ENCODE data around the gene NUMB.

Gene NUMB

GRCh38 chr14:73286598-73286997, 171.7 kb downstream of the NUMB start:
- Mint-ChIP-seq H3K27ac (no peak overlapping the region), H3K4me3 (no peak overlapping the region), H3K4me1 (ENCODE audit: low read depth) (peaks cover 16% of the 10 kb centered on the region), H3K9me3 (ENCODE audit: low read depth) (no peaks in the 10 kb centered on the region), H3K36me3 (peaks cover 11% of the 10 kb centered on the region), H3K27me3 (no peaks in the 10 kb centered on the region)

GRCh38 chr14:73285979-73286378, 172.4 kb downstream of the NUMB start:
- Mint-ChIP-seq H3K27me3 (no peaks in the 10 kb centered on the region), H3K27ac (no peak overlapping the region), H3K4me3 (no peak overlapping the region), H3K36me3 (peaks cover 11% of the 10 kb centered on the region), H3K4me1 (ENCODE audit: low read depth) (peaks cover 16% of the 10 kb centered on the region), H3K9me3 (ENCODE audit: low read depth) (no peaks in the 10 kb centered on the region)

GRCh38 chr14:73283608-73284379, 174.6 kb downstream of the NUMB start:
- Mint-ChIP-seq H3K9me3 (ENCODE audit: low read depth) (no peaks in the 10 kb centered on the region), H3K4me3 (no peak overlapping the region), H3K27me3 (no peaks in the 10 kb centered on the region), H3K36me3 (peaks cover 14% of the 10 kb centered on the region), H3K4me1 (ENCODE audit: low read depth) (peaks cover 2% of the 10 kb centered on the region), H3K27ac (no peak overlapping the region)

GRCh38 chr14:73280903-73281302, 177.4 kb downstream of the NUMB start:
- Mint-ChIP-seq H3K4me3 (no peak overlapping the region), H3K4me1 (ENCODE audit: low read depth) (peaks cover 2% of the 10 kb centered on the region), H3K27ac (no peak overlapping the region), H3K27me3 (no peaks in the 10 kb centered on the region), H3K9me3 (ENCODE audit: low read depth) (no peaks in the 10 kb centered on the region), H3K36me3 (peaks cover 16% of the 10 kb centered on the region)

- Mint-ChIP-seq H3K9me3 (ENCODE audit: low read depth) (no peaks in the 10 kb centered on the region), H3K27me3 (no peaks in the 10 kb centered on the region), H3K36me3 (peaks cover 17% of the 10 kb centered on the region), H3K4me1 (ENCODE audit: low read depth) (no peaks in the 10 kb centered on the region), H3K27ac (no peak overlapping the region), H3K4me3 (no peak overlapping the region)
Observed at GRCh38 chr14:73277376-73277775, 181.0 kb downstream of the NUMB start.

GRCh38 chr14:73276836-73277235, 181.5 kb downstream of the NUMB start:
- peaks cover 17% of the 10 kb centered on the region for H3K36me3 Mint-ChIP-seq
- H3K4me3 Mint-ChIP-seq: no peak overlapping the region
- no peaks in the 10 kb centered on the region for H3K27me3 Mint-ChIP-seq
- H3K27ac Mint-ChIP-seq: no peak overlapping the region
- no peaks in the 10 kb centered on the region for H3K9me3 Mint-ChIP-seq (ENCODE audit: low read depth)
- H3K4me1 Mint-ChIP-seq (ENCODE audit: low read depth): no peaks in the 10 kb centered on the region

GRCh38 chr14:73273799-73274198, 184.5 kb downstream of the NUMB start:
- Mint-ChIP-seq H3K4me3 (no peak overlapping the region), H3K9me3 (ENCODE audit: low read depth) (no peaks in the 10 kb centered on the region), H3K27ac (no peak overlapping the region), H3K4me1 (ENCODE audit: low read depth) (peaks cover 12% of the 10 kb centered on the region), H3K36me3 (peaks cover 10% of the 10 kb centered on the region), H3K27me3 (peaks cover 7% of the 10 kb centered on the region)

- Mint-ChIP-seq H3K9me3 (ENCODE audit: low read depth) (no peaks in the 10 kb centered on the region), H3K27me3 (peaks cover 7% of the 10 kb centered on the region), H3K27ac (no peak overlapping the region), H3K4me3 (no peak overlapping the region), H3K4me1 (ENCODE audit: low read depth) (peaks cover 12% of the 10 kb centered on the region), H3K36me3 (peaks cover 10% of the 10 kb centered on the region)
Observed at GRCh38 chr14:73272393-73272792, 186.0 kb downstream of the NUMB start.

- Mint-ChIP-seq H3K4me1 (ENCODE audit: low read depth) (peaks cover 12% of the 10 kb centered on the region), H3K27me3 (peaks cover 10% of the 10 kb centered on the region), H3K27ac (no peak overlapping the region), H3K36me3 (peaks cover 6% of the 10 kb centered on the region), H3K9me3 (ENCODE audit: low read depth) (no peaks in the 10 kb centered on the region), H3K4me3 (peak overlapping the region; percentile 80)
Observed at GRCh38 chr14:73269729-73270531, 188.4 kb downstream of the NUMB start.

GRCh38 chr14:73267474-73267873, 190.9 kb downstream of the NUMB start:
- Mint-ChIP-seq H3K4me3 (no peak overlapping the region), H3K4me1 (ENCODE audit: low read depth) (peaks cover 12% of the 10 kb centered on the region), H3K27me3 (peaks cover 10% of the 10 kb centered on the region), H3K36me3 (no peaks in the 10 kb centered on the region), H3K27ac (no peak overlapping the region), H3K9me3 (ENCODE audit: low read depth) (no peaks in the 10 kb centered on the region)

GRCh38 chr14:73266317-73266716, 192.0 kb downstream of the NUMB start:
- no peaks in the 10 kb centered on the region for H3K36me3 Mint-ChIP-seq
- no peaks in the 10 kb centered on the region for H3K9me3 Mint-ChIP-seq (ENCODE audit: low read depth)
- no peak overlapping the region for H3K4me3 Mint-ChIP-seq
- peaks cover 10% of the 10 kb centered on the region for H3K27me3 Mint-ChIP-seq
- no peak overlapping the region for H3K27ac Mint-ChIP-seq
- peaks cover 12% of the 10 kb centered on the region for H3K4me1 Mint-ChIP-seq (ENCODE audit: low read depth)

GRCh38 chr14:73265721-73266046, 192.7 kb downstream of the NUMB start:
- Mint-ChIP-seq H3K27ac (no peak overlapping the region), H3K9me3 (ENCODE audit: low read depth) (no peaks in the 10 kb centered on the region)

GRCh38 chr14:73264885-73265720, 193.2 kb downstream of the NUMB start:
- Mint-ChIP-seq H3K9me3 (ENCODE audit: low read depth) (no peaks in the 10 kb centered on the region), H3K4me1 (ENCODE audit: low read depth) (peaks cover 4% of the 10 kb centered on the region), H3K27me3 (peaks cover 8% of the 10 kb centered on the region), H3K4me3 (no peak overlapping the region), H3K36me3 (no peaks in the 10 kb centered on the region), H3K27ac (no peak overlapping the region)

More at GRCh38 chr14:73265721-73266046, 192.7 kb downstream of the NUMB start:
- peaks cover 9% of the 10 kb centered on the region for H3K4me1 Mint-ChIP-seq (ENCODE audit: low read depth)
- no peak overlapping the region for H3K4me3 Mint-ChIP-seq
- H3K36me3 Mint-ChIP-seq: no peaks in the 10 kb centered on the region
- peaks cover 10% of the 10 kb centered on the region for H3K27me3 Mint-ChIP-seq

GRCh38 chr14:73264080-73264884, 194.1 kb downstream of the NUMB start:
- H3K4me1 Mint-ChIP-seq (ENCODE audit: low read depth): peaks cover under 1% of the 10 kb centered on the region
- peaks cover 7% of the 10 kb centered on the region for H3K27me3 Mint-ChIP-seq
- no peaks in the 10 kb centered on the region for H3K36me3 Mint-ChIP-seq
- H3K27ac Mint-ChIP-seq: no peak overlapping the region
- no peak overlapping the region for H3K4me3 Mint-ChIP-seq
- no peaks in the 10 kb centered on the region for H3K9me3 Mint-ChIP-seq (ENCODE audit: low read depth)

Measured in activated naive CD8-positive, alpha-beta T cell (primary cell).